Fibroblast of mammary gland (primary cell): ENCODE data around the gene NOXRED1.

Experiments used
- DNase-seq: peaks from one replicate; pipeline ENCODE4 v3.0.0-alpha.2; 2010; ENCODE audit warnings: low read depth
- H3K4me3 ChIP-seq: 2 replicates; pipeline ENCODE4 v1.5.1; 2011; ENCODE audit warnings: low read depth, mild to moderate bottlenecking, low read length, moderate library complexity; ENCODE audit not compliant: control insufficient read depth
- TF ChIP-seq, protein P1 (sequence below): conservative IDR thresholded peaks from 2 replicates; pipeline ENCODE4 v1.5.1; 2011; ENCODE audit warnings: low read depth, low read length, inconsistent platforms; ENCODE audit not compliant: control insufficient read depth, insufficient read depth

The NOXRED1 gene

DNA sequence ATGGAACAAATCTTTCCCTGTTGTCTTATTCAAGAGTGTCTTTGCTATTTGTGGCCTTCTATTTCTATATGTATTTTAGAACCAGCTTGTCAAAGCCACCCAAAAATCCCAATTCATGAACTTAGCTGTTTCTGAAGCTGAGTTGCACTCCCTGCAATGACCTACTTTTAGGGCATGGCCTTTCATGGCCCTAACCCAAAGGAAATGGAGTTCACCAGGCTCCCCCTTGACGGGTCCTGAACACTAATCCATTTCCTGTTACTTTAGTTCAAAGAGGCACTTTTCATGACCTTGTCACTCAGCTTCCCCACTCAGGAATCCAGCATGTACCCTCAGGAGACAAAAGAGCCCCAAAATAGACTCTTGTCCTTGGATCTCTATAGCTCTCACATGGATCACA is 54.0 kb downstream of the NOXRED1 start:
- no peak overlapping the region for H3K4me3 ChIP-seq
- DNase-seq = no peak
- TF ChIP-seq, protein P1, sequence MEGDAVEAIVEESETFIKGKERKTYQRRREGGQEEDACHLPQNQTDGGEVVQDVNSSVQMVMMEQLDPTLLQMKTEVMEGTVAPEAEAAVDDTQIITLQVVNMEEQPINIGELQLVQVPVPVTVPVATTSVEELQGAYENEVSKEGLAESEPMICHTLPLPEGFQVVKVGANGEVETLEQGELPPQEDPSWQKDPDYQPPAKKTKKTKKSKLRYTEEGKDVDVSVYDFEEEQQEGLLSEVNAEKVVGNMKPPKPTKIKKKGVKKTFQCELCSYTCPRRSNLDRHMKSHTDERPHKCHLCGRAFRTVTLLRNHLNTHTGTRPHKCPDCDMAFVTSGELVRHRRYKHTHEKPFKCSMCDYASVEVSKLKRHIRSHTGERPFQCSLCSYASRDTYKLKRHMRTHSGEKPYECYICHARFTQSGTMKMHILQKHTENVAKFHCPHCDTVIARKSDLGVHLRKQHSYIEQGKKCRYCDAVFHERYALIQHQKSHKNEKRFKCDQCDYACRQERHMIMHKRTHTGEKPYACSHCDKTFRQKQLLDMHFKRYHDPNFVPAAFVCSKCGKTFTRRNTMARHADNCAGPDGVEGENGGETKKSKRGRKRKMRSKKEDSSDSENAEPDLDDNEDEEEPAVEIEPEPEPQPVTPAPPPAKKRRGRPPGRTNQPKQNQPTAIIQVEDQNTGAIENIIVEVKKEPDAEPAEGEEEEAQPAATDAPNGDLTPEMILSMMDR = no peak

DNA sequence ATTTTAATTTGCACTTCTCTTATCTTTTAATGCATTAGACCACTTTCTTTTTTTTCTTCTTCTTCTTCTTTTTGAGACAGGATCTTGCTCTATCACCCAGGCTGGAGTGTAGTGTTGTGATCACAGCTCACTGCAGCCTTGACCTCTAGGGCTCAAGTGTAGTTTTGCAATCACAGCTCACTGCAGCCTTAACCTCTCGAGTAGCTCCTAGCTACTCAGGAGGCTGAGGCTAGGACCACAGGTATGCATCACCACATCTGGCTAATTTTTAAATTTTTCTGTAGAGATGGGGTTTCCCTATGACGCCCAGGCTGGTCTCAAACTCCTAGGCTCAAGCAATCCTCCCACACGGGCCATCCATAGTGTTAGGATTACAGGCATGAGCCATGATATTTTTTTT is 59.2 kb downstream of the NOXRED1 start:
- DNase-seq = no peak

DNA sequence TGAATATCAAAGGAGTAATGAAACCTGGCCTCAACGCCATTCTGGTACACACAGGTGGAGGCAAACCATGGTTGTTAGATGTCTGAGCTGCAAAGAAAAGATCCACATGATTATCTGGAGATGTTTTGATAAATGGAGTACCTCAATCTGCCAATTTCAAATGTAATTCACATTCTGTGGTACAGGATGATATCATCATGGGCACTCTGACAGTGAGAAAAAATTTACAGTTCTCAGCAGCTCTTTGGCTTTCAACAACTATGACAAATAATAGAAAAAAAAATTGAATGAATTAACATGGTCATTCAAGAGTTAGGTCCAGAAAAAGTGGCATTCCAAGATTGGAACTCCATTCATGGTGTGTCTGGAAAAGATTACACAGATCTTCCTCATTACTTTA is 63.7 kb downstream of the NOXRED1 start:
- no peak overlapping the region for H3K4me3 ChIP-seq
- DNase-seq = no peak
- TF ChIP-seq, protein P1 = no peak

More for the DNA sequence above, 59.2 kb downstream of the NOXRED1 start:
- no peak overlapping the region for H3K4me3 ChIP-seq
- TF ChIP-seq, protein P1 = no peak

DNA sequence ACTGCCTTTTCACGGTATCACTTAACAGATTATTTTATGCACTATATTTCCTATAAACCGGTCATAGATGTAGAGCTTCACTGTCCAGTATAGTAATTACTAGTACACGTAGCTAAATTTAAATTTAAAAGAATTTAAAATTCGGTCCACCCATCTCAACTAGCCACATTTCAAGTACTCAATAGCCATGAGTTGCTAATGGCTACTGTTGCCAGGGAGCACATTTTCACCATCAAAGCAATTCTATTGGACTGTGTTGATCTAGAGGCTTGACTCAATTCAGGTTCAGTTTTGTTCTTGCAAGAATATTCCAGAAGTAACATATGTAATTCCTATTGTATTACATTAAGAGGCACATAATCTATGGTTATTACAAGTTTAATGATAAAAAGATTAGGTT is 66.4 kb downstream of the NOXRED1 start:
- no peak for DNase-seq
- H3K4me3 ChIP-seq = no peak overlapping the region
- TF ChIP-seq, protein P1 = no peak

DNA sequence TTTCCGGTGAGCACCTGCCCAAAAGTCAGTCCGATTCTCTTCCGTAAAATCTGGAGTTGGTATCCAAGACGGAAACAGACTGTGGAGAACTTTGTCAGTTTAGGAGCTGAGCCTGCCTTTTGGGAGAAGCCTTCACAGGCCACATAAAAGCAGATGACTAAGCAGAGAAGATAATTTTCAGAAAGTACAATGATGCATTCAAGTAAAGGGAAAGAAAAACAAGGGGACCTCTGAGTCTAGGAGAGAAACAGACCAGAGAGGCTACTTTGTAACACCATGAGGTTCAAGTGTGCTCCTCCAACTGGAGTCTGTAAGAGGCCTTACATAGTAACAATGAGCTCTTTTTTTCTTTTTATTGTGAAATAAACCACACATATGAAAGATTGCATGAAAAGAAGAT is 67.5 kb downstream of the NOXRED1 start:
- no peak overlapping the region for H3K4me3 ChIP-seq
- TF ChIP-seq, protein P1 = no peak
- no peak for DNase-seq

DNA sequence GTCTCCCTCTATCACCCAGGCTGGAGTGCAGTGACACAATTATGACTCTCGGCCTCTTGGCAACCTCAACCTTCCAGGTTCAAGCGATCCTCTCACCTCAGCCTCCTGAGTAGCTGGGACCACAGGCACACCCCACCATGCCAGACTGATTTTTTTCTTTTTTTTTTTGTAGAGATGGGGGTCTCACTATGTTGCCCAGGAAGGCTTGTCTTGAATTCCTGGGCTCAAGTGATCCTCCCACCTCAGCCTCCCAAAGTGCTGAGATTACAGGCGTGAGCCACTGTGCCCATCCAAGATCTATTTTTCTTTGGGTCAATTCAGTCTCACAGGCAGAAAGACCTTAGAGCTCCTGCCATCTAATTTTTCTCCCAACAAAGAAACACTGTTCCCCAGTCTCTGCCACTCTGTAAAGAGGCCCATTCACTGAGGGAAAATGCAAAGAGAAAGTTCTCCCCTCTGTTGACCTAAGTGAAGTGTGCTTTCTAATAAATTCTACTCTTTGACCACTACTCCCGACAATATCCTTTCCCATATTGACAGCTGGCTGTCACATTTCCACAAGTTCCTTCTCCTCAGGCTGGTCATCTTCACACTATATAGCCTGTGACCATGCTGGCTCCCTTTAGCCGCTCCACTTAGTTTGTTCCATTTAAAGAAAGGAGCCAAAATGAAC is 69.7 kb downstream of the NOXRED1 start:
- H3K4me3 ChIP-seq = no peak overlapping the region
- TF ChIP-seq, protein P1 = no peak
- no peak for DNase-seq

DNA sequence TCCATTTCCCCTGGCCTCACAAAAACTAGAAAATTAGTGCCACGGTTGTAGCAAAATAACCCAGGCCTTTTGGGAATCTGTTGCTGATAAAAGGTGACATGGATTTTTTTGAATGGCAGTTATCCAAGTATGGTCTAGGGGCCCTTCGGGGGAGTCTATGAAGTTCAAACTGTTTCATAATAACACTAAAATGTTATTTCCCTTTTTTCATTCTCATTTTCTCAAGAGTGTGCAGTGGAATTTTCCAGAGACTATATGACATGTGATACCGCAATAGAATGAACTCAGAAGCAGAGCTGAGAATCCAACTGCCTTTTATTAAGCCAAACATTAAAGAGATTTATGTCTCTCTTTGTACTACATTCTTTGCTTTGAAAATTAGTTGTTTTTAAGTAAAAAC is 75.6 kb downstream of the NOXRED1 start:
- H3K4me3 ChIP-seq = no peak overlapping the region
- TF ChIP-seq, protein P1 = no peak

More for the DNA sequence above, 75.6 kb downstream of the NOXRED1 start:
- DNase-seq = no peak
